D721Med (cell line): ENCODE data around the gene C9orf72.

Source experiments
- DNase-seq: peaks from one replicate; pipeline ENCODE4 v3.0.0; 2011; ENCODE audit warnings: low spot score; ENCODE audit not compliant: insufficient read length
- FAIRE-seq: peaks from 2 replicates; lab custom pipeline; 2011; peaks lifted over from hg19 to GRCh38; lab: Jason Lieb, UNC
- CTCF ChIP-seq: IDR thresholded peaks from 2 replicates; pipeline ENCODE4 v1.5.1; 2012; ENCODE audit warnings: mild to moderate bottlenecking, control low read depth; ENCODE audit not compliant: insufficient read depth; ENCODE audit errors: missing control alignments

The C9orf72 gene

GRCh38 chr9:27518809-27519208 is 54.5 kb downstream of the C9orf72 start:
- TF ChIP-seq CTCF = no peak
- no peak for DNase-seq
- FAIRE-seq = no peak

- TF ChIP-seq CTCF = no peak
- no peak for DNase-seq
- no peak for FAIRE-seq
Measured at GRCh38 chr9:27518006-27518405, 55.3 kb downstream of the C9orf72 start.

GRCh38 chr9:27514551-27514950 is 58.7 kb downstream of the C9orf72 start:
- DNase-seq (no peak), FAIRE-seq (no peak)
- TF ChIP-seq CTCF = no peak

- no peak for TF ChIP-seq CTCF
- FAIRE-seq (no peak), DNase-seq (no peak)
Measured at GRCh38 chr9:27511771-27512170, 61.5 kb downstream of the C9orf72 start.

- no peak for TF ChIP-seq CTCF
- DNase-seq (no peak), FAIRE-seq (no peak)
Measured at GRCh38 chr9:27510780-27511179, 62.5 kb downstream of the C9orf72 start.

GRCh38 chr9:27506981-27507380 is 66.3 kb downstream of the C9orf72 start:
- no peak for TF ChIP-seq CTCF
- DNase-seq (no peak), FAIRE-seq (no peak)

- FAIRE-seq = no peak
- TF ChIP-seq CTCF = no peak
- no peak for DNase-seq
Measured at GRCh38 chr9:27505744-27506161, 67.5 kb downstream of the C9orf72 start.
